ENCODE data around the gene TOMM40L. TPM values are rescaled to one million over a fixed set of nuclear protein-coding genes. Genes with fewer than 3 reads are reported as not detected.

Gene TOMM40L
- total RNA-seq, 4 donors from 2014 or later, result 7.0 to 12.4 (median 8.3) TPM

GRCh38 chr1:161216945-161217712 is 8.7 kb upstream of the TOMM40L start:
- Histone ChIP-seq H3K4me3 (replicated peaks in 1 of 3) (no peak overlapping the region), H3K27me3 (no peaks in the 10 kb centered on the region), H3K36me3 (peaks cover 26 to 31% of the 10 kb centered on the region in 2 donors), H3K27ac (peak overlapping the region in 2 of 3 donors; percentile 53 to 60), H3K9me3 (no peaks in the 10 kb centered on the region), H3K4me1 (no peaks in the 10 kb centered on the region)
- intact Hi-C loops (cut with DNase I), result no loop called here
- 48 to 58% methylated on average over 7 of the region's 7 CpGs for WGBS, 2 donors
- TF ChIP-seq POLR2A (IDR thresholded peaks at IDR 0.05) (no peak), CTCF (IDR thresholded peaks at IDR 0.05) (no peak)
- DNase-seq, result no peak

GRCh38 chr1:161217831-161218230 is 8.0 kb upstream of the TOMM40L start:
- no peak for DNase-seq
- Histone ChIP-seq H3K4me3 (replicated peaks in 1 of 3) (no peak overlapping the region), H3K27ac (peak overlapping the region in 2 of 3 donors; percentile 6 to 60), H3K27me3 (no peaks in the 10 kb centered on the region), H3K4me1 (no peaks in the 10 kb centered on the region), H3K9me3 (no peaks in the 10 kb centered on the region), H3K36me3 (peaks cover 19 to 24% of the 10 kb centered on the region in 2 donors)
- TF ChIP-seq POLR2A (IDR thresholded peaks at IDR 0.05) (no peak), CTCF (IDR thresholded peaks at IDR 0.05) (no peak)
- intact Hi-C loops (cut with DNase I), result no loop called here
- WGBS, 2 donors, result 66 to 78% methylated on average over 6 of the region's 6 CpGs

- no peaks in the 10 kb centered on the region for H3K4me1 ChIP-seq
- H3K27ac ChIP-seq, result no peak overlapping the region
- no peak overlapping the region for H3K4me3 ChIP-seq (replicated peaks in 1 of 3)
- intact Hi-C loops (cut with DNase I), result no loop called here
- no peaks in the 10 kb centered on the region for H3K9me3 ChIP-seq
- no peak for DNase-seq
- TF ChIP-seq POLR2A (IDR thresholded peaks at IDR 0.05) (no peak), CTCF (IDR thresholded peaks at IDR 0.05) (no peak)
- H3K36me3 ChIP-seq, result peaks cover 12 to 18% of the 10 kb centered on the region in 2 donors
- H3K27me3 ChIP-seq, result no peaks in the 10 kb centered on the region
- WGBS, 2 donors, result 72 to 80% methylated on average over 8 of the region's 8 CpGs
Observed at GRCh38 chr1:161218301-161219077, 7.4 kb upstream of the TOMM40L start.

- no peaks in the 10 kb centered on the region for H3K4me1 ChIP-seq
- no peaks in the 10 kb centered on the region for H3K9me3 ChIP-seq
- TF ChIP-seq POLR2A (IDR thresholded peaks at IDR 0.05) (no peak), CTCF (IDR thresholded peaks at IDR 0.05) (no peak)
- H3K4me3 ChIP-seq (replicated peaks in 1 of 3), result no peak overlapping the region
- no peak for DNase-seq
- H3K27ac ChIP-seq, result no peak overlapping the region
- peaks cover 4 to 10% of the 10 kb centered on the region in 2 donors for H3K36me3 ChIP-seq
- 91 to 92% methylated on average over 5 of the region's 5 CpGs for WGBS, 2 donors
- intact Hi-C loops (cut with DNase I), result no loop called here
- H3K27me3 ChIP-seq, result no peaks in the 10 kb centered on the region
Observed at GRCh38 chr1:161219078-161219892, 6.6 kb upstream of the TOMM40L start.

Data from thyroid gland (tissue), 4 donors.